GM21528 (cell line): ENCODE results near the gene PARM1.
A peak's percentile ranks its signal among the peaks of the same experiment; 100 is the strongest.

Experiments
- ATAC-seq: cut with Tn5 transposase; IDR thresholded peaks from one replicate; pipeline ENCODE4 v1.9.1; 2021; ENCODE audit warnings: mild to moderate bottlenecking, moderate library complexity; ENCODE audit not compliant: unreplicated experiment, low FRiP score

Gene PARM1

DNA sequence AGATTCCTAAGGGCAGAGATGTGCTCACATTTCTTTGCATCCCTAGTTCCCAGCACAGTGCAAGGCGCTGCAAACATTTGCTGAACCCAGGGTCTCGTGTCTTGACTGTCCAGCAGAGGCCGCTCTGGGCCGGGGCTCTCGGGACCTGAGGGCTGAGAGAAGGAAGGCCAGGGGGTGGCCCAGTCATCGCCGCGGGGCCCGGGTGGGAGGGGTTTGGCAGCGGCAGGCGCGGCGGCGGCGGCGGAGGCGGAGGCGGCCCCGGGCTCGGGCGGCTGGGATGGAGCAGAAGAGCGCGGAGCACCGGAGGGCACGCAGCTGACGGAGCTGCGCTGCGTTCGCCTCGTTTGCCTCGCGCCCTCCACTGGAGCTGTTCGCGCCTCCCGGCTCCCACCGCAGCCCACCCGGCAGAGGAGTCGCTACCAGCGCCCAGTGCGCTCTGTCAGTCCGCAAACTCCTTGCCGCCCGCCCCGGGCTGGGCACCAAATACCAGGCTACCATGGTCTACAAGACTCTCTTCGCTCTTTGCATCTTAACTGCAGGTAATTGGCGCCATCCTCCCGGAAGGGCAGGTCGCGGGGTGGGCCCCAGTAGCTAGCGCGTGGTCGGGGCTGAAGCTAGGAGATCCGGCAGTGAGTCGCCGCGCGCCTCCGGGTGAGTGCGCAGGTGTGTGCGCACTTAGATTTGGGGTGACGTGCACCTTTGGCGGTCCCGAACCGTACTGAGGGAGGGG, at the start of gene PARM1:
Gene PARM1 (plus strand): TSS at position 285 of the 730 bp plus-strand sequence. CDS start 212 bp downstream, at position 497.
- ATAC-seq: peak; percentile 85

- ATAC-seq: no peak
Measured at GRCh38 chr4:74884266-74884665, 48.6 kb upstream of the PARM1 start.

DNA sequence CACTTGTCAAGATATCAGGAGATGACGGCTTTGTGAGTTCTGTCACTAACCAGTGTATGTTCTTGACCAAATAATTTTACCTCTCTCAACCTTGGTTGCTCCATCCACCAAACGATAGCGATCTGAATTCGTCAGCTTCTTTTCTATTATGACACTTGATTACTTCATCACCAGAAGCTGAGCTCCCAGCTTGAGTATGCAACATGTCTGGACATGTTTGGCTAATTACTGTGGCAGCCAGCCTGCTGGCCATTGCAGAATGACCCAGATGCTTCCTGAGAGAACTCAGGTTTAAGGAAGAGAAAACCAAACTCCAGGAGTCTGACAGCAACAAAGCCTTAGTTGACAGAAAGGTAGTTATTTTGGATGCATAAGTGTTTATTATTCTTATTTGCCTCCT, 46.4 kb upstream of the PARM1 start:
- ATAC-seq: no peak

GRCh38 chr4:74890341-74890740, 42.6 kb upstream of the PARM1 start:
- ATAC-seq: no peak

GRCh38 chr4:74891037-74891436, 41.9 kb upstream of the PARM1 start:
- no peak for ATAC-seq

- no peak for ATAC-seq
Measured at GRCh38 chr4:74893171-74893570, 39.7 kb upstream of the PARM1 start.

DNA sequence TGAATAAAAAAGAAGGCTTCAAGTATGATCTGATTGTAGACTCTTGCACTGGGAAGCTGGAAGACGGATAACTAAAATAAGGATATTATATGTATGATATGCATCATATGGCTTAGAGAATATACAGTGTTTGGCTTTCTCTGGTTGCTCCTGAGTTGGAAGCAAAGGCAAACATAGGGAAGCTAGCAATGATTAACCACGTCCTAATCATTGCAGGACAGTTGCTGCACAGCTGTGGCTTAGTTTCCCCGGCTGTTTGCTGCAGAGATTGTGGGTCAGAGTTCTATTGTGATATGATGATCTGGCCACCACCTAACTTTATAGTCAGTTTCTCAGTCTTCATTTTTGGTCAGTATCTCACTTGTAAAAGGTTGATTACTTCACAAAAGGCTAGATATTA, 36.3 kb upstream of the PARM1 start:
- ATAC-seq: no peak

DNA sequence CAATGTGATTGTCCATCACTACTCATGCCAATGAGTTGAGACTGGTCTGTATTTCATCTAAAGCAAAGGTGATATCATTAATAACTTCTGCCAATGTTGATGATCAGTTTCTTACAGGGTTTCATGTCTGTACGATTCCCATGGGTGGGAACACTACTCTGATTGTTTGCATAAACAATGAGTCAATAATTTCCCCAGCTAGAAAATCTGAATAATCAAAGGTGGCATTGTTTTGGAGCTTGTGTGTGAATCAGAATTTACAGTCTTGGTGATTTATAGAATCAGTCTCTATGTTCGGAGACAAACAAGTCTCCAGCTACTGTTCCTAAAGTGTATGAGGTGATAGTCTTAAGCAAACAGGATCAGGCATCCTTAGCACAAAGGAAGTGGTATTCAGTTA, 35.5 kb upstream of the PARM1 start:
- ATAC-seq: no peak

DNA sequence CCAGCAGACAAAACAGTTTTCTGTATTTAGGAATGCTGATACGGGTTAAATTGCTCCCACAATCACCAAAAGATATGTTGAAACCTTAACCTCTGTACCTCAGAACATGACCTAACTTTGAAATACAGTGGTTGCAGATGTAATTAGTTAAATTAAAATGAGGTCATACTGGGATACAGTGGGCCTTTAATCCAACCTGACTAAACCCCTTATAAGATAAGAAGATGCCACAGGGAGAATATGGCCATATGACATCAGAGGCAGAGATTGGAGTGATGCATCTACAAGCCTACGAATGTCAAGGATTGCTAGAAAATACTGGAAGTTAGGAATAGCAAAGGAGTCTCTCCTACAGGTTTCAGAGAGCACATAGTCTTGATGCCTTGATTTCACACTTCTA, 32.1 kb upstream of the PARM1 start:
- ATAC-seq: no peak

GRCh38 chr4:74904509-74905065, 28.3 kb upstream of the PARM1 start:
- no peak for ATAC-seq

DNA sequence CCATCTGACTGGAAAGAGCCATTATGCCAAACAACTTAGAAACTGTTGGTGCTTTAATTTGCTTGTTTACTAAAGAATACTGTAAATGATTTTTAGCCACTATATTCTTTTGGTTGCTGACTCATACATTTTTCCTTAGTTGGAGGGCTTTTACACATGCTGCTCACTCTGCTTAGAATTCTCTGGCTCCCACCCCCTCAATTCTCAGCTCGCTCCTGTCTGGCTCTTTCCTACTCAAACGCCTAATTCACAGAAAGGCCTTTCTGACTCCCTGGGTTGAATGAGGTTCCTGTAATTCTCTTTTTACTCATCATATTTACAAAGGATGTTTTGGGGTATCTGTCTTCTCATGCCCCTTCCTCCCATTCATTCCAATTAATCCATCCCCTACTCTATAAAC, 26.1 kb upstream of the PARM1 start:
- ATAC-seq: no peak

GRCh38 chr4:74919783-74920182, 13.1 kb upstream of the PARM1 start:
- peak; percentile 73 for ATAC-seq

DNA sequence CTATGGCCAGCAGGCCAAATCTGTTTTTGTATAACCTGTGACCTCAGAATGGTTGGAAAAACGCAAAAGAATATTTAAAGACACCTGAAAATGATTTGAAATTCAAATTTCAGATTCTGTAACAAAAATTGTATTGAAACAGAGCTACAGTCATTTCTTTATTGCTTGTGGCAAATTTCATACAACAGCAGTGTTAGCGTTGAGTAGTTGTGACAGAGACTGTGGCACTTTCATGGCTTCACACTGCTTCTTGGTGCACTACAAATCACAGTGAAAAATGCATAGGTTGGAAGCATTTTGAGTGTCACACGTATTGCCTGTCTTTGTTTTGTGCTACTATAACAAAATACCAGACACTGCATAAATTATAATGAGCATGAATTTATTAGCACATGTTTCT, 12.2 kb upstream of the PARM1 start:
- ATAC-seq: no peak

DNA sequence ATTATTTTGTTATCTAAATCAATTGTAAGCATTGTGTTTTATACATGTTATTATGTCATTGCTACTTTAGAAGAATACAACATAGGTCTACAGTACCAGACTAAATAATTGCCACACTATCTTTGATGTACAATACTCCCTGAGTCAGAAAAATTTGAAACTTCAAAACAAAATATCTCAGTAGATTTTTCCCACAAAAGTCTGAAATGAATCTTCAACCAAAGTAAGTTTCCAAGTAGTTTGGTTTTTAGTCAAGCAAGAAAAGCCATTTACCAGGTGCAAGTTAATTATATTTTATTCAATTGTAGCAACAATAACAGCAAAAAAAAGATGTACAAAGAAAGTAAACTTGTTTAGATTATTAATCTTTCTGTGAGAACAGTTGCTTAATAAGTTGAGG, 11.4 kb upstream of the PARM1 start:
- ATAC-seq: no peak

- no peak for ATAC-seq
Measured at GRCh38 chr4:74926007-74926406, 6.9 kb upstream of the PARM1 start.

DNA sequence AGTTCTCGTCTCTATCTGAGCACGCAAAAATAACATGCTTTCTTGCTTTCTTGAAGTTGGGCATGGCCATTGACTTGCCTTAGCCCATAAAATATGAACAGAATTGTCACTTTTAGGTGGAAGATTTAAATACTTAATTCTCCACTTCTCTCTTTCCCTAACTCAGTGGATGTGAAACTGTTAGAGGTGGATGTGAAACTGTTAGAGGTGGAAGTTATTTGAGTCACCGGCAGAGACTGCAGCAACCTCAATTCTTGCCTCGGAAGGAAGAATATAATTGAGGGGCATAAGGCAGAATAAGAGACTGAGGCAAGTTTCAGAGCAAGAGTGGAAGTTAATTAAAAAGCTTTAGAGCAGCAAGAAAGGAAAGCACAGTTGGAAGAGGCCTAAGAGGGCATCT, 2.8 kb upstream of the PARM1 start:
- ATAC-seq: peak; percentile 44

GRCh38 chr4:74931376-74931775, 1.5 kb upstream of the PARM1 start:
- no peak for ATAC-seq

DNA sequence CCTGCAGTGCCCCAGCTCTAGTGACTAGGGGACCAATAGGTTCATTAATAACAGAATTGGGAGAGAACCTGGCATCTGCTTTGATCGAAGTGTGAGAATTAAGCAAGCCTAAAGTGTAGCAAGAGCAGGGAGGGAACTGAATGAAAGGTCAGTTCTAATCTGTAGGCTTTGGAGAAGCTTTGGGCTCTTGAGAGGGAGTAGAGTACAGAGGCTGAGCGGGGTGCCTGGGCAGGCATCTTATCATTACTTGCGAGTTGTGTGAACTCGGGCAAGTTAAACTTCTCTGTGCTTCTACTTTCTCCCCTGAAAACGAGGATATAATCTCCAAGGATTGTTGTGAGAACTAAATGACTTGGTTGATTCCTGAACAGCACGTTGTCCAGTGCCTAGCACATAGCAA, 906 bp upstream of the PARM1 start:
- no peak for ATAC-seq

- ATAC-seq: peak; percentile 10
Measured at GRCh38 chr4:74933562-74934015, 673 bp downstream of the PARM1 start.

DNA sequence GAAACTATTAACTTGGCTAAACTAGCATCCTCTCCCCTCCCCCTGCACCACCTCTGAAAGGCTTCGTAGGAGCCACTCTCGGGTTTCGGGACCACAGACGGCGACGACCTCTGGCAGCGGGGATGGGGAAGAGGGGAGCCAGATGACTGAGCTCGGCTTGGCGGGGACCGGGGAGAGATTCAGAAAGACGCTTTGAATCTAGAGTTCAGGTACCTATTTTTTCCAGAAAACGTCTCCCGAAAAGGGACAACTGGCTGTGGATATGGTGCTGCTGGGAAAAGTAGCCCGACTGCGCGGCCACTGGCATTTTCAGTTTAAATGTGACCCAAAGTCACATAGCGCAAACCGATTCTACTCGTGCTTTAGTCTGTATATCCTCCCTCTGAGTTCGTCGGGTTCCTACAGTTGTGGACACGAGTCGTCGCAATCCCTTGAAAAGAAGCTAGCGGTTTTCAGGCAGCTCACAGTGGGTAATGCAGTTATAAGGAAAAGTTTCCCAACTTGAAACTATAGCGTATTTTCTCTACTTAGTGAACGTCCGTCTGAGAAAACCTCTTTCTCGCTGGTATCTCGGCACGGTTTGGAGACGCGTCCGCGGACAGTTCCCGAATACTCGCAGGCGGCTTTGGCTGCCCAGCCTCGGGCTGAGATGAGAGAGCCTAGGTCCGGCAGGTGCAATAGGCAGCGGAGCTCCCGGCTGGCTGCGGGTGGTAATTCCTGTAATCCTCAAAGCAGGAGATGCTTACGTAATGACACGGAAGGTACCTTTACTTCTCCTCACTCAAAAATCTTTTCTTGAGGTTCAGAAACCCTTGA, 1.3 kb downstream of the PARM1 start:
- no peak for ATAC-seq

DNA sequence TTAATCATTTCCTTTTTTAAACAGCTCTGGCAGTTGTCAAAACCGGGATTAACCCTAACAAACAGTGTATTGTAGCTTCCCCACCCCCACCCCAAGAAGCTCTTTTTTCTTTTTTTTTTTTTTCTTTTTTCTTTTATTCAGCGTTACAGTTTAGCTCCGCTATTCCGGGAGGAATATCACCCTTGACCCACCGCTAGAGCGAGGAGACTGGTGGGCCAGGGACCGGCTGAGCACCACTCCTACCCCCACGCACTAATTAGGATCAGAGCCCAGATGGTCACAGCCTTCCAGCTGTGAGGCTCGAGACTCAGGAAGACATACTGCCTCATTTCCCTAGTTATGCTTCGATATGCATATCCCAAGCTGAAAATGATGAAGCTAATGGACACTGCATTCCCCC, 2.0 kb downstream of the PARM1 start:
- no peak for ATAC-seq

- no peak for ATAC-seq
Measured at GRCh38 chr4:74941123-74941522, 8.2 kb downstream of the PARM1 start.
